ENCODE measurements around the gene ATP5F1E. TPM values are rescaled to one million over a fixed set of nuclear protein-coding genes. Genes with fewer than 3 reads are reported as not detected.
A peak's percentile ranks its signal among the peaks of the same experiment; 100 is the strongest.

The ATP5F1E gene
- total and polyA plus RNA-seq, 9 of the 15 experiments (the other 6 are each of a cell fraction or from before 2014, with no cell fraction given) = 60.3 to 162 (median 113) TPM

DNA sequence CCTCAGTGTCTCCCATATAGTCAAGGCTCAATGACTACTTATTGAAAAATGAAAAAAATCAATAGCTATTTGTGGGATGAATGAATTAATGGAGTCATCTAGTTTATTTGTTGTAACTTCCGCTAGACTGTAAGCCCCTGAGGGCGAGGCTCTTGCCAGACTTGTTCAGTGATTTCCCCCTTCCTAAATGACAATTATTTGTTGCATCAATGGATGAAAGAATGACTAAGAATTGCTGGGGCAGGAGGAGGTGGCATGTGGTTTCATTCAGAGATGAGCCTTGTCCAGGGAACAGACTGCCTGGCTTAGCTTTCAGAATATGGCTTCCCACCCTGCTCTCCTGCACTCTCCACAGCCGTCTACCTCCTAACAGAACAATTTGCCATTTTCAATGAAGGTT lies 11.6 kb upstream of the ATP5F1E start:
- peaks cover 12 to 29% of the 10 kb centered on the region in 2 experiments; a peak in 4 of 5 replicates for H3K4me1 ChIP-seq (replicated peaks in 1 of 2; ENCODE audit: control insufficient read depth in 2 of 2, insufficient read depth in 2 of 2, low read length in 2 of 2)

More for the DNA sequence above, 11.6 kb upstream of the ATP5F1E start:
- BruUV-seq (replicated peaks) = no TSS peak
- POLR2A ChIA-PET = interaction anchor here (1.0 to 4.5 kb wide), 5 partner anchors 8 to 62 kb away, joined by 3 to 28 read pairs (median 3); partner anchors contain the start of gene ATP5F1E
- H3K9me3 ChIP-seq (replicated peaks; ENCODE audit: control insufficient read depth, insufficient read depth, low read depth, low read length) = no peaks in the 10 kb centered on the region
- H3K36me3 ChIP-seq (ENCODE audit: control insufficient read depth, insufficient read depth, low read length) = peaks cover 24% of the 10 kb centered on the region
- no peak for DNase-seq (ENCODE audit: extremely low read depth in 1 of 4, low spot score in 3 of 4)
- CTCF ChIA-PET (ENCODE audit: low intra/inter-chr PET ratio) = no interaction called here
- in situ Hi-C loops (cut with MboI) = no loop called here
- no peak for FAIRE-seq
- H3K4me2 ChIP-seq (ENCODE audit: insufficient read depth, low read length) = no peak overlapping the region
- no peak overlapping the region for H3K9ac ChIP-seq (ENCODE audit: insufficient read depth in 1 of 2, low read depth in 2 of 2, low read length in 2 of 2)
- peaks cover 5% of the 10 kb centered on the region for H4K20me1 ChIP-seq (replicated peaks; ENCODE audit: control insufficient read depth, insufficient read depth, low read length)
- TF ChIP-seq GABPA (tag; conservative IDR thresholded peaks at IDR 0.05; ENCODE audit: low read depth) = no peak
- no peak for TF ChIP-seq FOXA1 (IDR thresholded peaks at IDR 0.05; ENCODE audit: borderline replicate concordance)
- TF ChIP-seq, protein P1, sequence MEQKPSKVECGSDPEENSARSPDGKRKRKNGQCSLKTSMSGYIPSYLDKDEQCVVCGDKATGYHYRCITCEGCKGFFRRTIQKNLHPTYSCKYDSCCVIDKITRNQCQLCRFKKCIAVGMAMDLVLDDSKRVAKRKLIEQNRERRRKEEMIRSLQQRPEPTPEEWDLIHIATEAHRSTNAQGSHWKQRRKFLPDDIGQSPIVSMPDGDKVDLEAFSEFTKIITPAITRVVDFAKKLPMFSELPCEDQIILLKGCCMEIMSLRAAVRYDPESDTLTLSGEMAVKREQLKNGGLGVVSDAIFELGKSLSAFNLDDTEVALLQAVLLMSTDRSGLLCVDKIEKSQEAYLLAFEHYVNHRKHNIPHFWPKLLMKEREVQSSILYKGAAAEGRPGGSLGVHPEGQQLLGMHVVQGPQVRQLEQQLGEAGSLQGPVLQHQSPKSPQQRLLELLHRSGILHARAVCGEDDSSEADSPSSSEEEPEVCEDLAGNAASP (IDR thresholded peaks at IDR 0.05) = no peak
- TF ChIP-seq, protein P2, sequence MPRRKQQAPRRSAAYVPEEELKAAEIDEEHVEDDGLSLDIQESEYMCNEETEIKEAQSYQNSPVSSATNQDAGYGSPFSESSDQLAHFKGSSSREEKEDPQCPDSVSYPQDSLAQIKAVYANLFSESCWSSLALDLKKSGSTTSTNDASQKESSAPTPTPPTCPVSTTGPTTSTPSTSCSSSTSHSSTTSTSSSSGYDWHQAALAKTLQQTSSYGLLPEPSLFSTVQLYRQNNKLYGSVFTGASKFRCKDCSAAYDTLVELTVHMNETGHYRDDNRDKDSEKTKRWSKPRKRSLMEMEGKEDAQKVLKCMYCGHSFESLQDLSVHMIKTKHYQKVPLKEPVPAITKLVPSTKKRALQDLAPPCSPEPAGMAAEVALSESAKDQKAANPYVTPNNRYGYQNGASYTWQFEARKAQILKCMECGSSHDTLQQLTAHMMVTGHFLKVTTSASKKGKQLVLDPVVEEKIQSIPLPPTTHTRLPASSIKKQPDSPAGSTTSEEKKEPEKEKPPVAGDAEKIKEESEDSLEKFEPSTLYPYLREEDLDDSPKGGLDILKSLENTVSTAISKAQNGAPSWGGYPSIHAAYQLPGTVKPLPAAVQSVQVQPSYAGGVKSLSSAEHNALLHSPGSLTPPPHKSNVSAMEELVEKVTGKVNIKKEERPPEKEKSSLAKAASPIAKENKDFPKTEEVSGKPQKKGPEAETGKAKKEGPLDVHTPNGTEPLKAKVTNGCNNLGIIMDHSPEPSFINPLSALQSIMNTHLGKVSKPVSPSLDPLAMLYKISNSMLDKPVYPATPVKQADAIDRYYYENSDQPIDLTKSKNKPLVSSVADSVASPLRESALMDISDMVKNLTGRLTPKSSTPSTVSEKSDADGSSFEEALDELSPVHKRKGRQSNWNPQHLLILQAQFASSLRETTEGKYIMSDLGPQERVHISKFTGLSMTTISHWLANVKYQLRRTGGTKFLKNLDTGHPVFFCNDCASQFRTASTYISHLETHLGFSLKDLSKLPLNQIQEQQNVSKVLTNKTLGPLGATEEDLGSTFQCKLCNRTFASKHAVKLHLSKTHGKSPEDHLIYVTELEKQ (CRISPR knock-in tag; IDR thresholded peaks at IDR 0.05) = no peak
- TF ChIP-seq ZNF224 (CRISPR knock-in tag; IDR thresholded peaks at IDR 0.05) = no peak
- intact Hi-C loops (cut with micrococcal nuclease) = no loop called here
- no peaks in the 10 kb centered on the region for H3K27me3 ChIP-seq (ENCODE audit: control insufficient read depth in 2 of 2, insufficient read depth in 2 of 2, low read length in 2 of 2)
- no peak overlapping the region for H3K27ac ChIP-seq (ENCODE audit: extremely low read depth, low read depth, low read length)
- peaks cover 44% of the 10 kb centered on the region for H3K79me2 ChIP-seq (ENCODE audit: control insufficient read depth, insufficient read depth, low read length)
- peaks cover 4% of the 10 kb centered on the region for H3K9me1 ChIP-seq (ENCODE audit: control insufficient read depth, insufficient read depth, low read length)
- H2AFZ ChIP-seq (ENCODE audit: low read depth, low read length) = peak overlapping the region; percentile 99
- 52% methylated on average over 3 of the region's 3 CpGs for WGBS (ENCODE audit: insufficient coverage, low coverage, missing lambda C conversion rate)
- H3K4me3 ChIP-seq = no peak overlapping the region
- no peak for ATAC-seq
